ENCODE data around the gene CARMIL3. TPM values are rescaled to one million over a fixed set of nuclear protein-coding genes. Genes with fewer than 3 reads are reported as not detected.

Gene CARMIL3
- total RNA-seq, 2 donors from 2014 or later: 0.08 to 0.62 TPM

DNA sequence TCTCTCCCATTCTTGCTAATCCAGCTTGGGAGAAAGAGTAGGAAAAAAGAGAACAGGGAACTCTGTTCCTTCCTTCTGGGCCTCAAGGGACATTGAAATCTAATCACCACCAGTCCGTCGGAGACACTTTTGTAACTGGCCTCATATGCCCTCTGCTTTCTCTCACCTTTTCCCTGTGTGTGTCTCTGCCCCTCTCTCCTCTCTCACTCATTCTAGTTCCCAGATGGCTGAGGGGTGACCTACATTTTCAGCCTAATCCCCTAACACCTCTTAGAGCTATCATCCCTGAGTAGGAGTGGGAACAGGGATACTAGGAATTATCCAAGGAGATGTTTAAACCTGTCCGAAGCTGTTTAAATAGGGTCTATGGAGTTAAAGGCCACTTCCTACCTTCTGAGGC lies 33.4 kb downstream of the CARMIL3 start:
- ATAC-seq (no peak), DNase-seq (no peak)
- intact Hi-C loops (cut with DNase I): no loop called here

DNA sequence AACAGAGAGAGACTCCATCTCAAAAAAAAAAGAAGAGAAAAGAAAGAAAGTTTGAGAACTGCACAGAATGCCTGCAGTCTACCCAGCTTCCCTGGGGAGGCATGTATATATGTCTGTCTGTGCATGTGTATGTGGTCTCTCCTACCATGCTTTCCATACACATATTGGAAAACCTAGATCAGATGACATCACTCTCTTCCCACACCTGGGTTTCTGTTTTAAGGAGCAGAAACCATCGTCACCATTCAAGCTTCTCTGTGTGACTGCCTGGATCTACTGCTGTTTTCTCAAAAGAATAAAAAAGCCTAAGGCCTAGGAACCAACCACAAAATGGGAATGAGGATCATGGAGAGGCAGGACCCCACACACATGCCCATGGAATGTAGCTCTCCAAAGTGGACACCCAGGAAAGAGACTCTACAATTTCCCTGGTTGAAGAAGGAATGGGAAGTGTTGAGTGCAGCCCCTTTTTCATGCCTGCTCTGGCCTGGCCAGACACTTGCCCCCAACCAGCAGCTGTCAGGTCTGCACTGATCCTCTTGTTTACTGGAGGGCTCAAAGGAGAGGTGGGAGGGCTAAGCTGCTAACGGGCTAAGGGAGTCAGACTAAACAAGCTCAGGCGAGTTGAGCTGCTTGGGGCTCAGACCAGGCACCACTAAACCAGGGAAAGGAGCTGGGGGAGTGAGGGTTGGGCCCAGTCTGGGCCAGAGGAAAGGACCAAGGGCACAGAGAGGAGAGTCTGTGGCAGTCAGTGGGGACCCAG lies 34.6 kb downstream of the CARMIL3 start:
- ATAC-seq (no peak), DNase-seq (no peak)
- intact Hi-C loops (cut with DNase I): no loop called here

DNA sequence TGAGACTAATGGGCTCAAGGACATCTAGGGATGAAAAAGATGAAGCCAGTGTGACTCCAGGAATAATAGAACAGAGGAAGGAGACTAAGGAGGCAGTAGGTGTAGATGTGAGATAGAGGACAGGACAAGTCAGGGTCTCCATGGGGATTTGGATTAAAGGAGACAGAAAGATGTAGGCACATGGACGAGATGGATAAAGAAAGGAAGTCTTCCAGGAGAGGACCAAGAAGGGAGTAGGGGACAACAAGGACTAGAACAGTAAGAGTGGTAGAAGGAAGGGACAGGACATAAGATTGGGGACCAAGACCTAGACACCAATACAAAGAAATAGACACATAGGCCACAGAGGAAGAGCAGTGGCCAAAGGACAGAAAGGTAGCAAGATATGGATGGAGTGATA lies 35.2 kb downstream of the CARMIL3 start:
- no peak for ATAC-seq
- intact Hi-C loops (cut with DNase I): no loop called here

DNA sequence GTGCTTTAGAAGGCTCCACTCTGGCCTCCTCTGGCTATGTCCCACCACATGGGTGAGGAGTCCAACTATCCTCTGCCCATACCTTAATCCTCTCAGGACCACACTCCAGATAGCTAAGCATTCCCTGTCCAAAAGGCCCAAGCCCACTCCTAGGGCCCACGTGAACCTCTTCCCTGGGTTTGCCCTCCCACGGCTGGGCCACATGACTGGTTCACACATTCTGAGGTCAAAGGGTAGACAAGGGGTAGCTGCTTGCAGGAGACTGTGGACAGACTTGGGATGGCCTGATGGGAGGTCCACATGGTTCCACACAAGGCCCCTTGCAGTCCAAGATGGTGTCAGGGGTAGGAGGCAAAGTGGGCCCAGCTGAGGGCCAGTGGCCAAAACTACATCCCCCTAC lies 36.3 kb downstream of the CARMIL3 start:
- DNase-seq: no peak
- intact Hi-C loops (cut with DNase I): no loop called here
- ATAC-seq: no peak

More for the DNA sequence above, 35.2 kb downstream of the CARMIL3 start:
- DNase-seq: no peak

DNA sequence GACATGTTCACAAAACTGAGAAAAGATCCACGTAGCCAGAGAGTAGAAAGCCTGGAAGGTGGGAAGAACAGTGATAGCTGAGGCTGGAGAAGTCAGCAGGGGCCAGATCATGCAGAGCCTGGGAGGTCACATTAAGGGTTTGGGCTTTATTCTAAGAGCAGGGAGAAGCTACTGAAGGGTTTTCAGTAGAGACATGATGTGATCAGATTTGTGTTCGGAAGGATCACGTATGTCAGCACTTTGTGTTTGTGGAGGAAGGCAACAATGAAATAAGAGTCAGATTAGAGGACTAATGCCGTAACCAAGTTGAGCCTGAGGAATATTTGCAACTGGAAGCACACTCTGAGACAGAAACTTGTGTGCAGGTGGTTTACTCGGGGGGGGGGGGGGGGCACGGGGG lies 38.1 kb downstream of the CARMIL3 start:
- DNase-seq (no peak), ATAC-seq (no peak)
- intact Hi-C loops (cut with DNase I): loop anchor here (2.0 to 5.0 kb wide), 3 partner anchors 31 to 75 kb away; no protein-coding TSS in a partner anchor

DNA sequence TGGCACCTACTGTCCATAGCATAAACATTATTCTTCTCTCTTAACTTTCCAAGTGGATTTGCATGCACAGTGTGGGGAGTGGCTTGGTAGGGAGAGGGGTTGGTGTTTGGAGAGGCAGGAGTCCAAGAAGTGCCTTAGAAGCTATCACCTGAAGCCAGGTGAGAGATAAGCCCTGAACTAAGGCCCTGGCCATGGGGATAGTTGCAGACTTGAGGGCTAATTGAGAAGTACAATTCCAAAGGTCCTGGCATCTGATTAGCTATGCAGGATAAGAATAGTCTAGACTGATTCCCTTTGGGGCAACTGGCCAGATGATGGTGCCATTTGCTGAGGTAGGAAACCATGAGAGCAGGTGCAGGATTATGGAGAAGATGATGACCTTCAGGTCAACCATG lies 40.3 kb downstream of the CARMIL3 start:
- intact Hi-C loops (cut with DNase I): loop anchor here in 1 of 2 donors (5.0 kb wide), 1 partner anchor 35 kb away; no protein-coding TSS in a partner anchor
- no peak for DNase-seq
- no peak for ATAC-seq

DNA sequence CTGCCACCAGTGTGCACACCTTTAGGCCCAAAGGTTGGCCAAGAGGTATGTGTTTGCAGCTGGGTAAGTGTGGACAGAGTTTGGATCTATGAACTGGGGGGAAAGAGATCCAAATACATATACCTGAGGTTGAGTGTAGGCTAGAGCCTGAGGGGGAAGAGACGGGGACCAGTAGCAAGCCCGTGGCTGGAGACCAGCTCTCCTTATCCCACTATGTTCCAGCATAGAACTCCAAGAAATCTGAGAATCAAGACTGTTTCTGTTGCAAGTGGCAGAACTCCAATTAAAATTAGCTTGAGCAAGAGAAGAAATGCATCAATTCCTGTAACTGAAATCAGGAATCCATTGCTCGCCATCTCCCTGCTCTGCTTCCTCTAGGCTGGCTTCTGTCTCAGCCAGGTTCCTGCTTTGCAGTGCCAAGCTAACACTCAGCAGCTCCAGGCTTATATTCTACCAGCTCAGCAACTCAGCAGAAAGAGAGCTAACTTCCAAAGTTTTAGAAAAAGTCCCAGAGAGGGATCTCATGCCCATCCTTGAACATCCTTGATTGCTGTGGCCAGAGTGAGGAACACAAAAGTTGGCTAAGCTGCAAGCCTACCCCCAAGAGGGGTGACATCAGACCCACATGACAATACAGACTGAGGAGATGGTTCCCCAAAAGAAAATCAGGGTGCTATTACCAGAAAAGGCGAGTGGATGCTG lies 40.8 kb downstream of the CARMIL3 start:
- no peak for DNase-seq
- no peak for ATAC-seq

DNA sequence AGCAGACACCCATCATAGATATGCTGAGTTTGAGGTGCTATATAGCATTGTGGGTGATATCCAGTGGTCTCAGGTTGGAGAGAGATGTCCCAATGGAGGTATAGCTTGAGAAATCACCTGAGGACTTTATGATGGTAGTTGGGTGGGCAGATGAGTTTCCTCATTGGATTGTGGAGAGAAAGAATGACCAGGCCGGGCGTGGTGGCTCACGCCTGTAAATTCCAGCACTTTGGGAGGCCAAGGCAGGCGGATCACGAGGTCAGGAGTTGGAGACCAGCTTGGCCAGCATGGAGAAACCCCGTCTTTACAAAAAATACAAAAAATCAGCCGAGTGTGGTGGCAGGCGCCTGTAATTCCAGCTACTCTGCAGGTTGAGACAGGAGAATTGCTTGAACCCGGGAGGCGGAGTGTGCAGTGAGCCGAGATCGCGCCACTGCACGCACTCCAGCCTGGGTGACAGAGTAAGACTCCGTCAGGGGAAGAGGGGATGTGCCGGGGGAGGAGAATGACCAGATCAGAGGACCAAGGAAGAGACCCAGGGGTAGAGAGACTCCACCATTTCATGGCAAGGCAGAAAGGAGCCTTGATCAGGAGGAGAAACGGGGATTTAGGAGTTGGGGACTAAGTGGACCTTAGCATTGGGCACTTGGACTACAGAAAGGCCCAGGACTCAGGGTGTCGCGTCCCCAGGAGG lies 41.5 kb downstream of the CARMIL3 start:
- no peak for ATAC-seq
- DNase-seq: no peak
- intact Hi-C loops (cut with DNase I): loop anchor here in 1 of 2 donors (5.0 kb wide), 1 partner anchor 36 kb away; no protein-coding TSS in a partner anchor

More for the DNA sequence above, 40.8 kb downstream of the CARMIL3 start:
- intact Hi-C loops (cut with DNase I): loop anchor here in 1 of 2 donors (5.0 kb wide), 1 partner anchor 35 kb away; no protein-coding TSS in a partner anchor

DNA sequence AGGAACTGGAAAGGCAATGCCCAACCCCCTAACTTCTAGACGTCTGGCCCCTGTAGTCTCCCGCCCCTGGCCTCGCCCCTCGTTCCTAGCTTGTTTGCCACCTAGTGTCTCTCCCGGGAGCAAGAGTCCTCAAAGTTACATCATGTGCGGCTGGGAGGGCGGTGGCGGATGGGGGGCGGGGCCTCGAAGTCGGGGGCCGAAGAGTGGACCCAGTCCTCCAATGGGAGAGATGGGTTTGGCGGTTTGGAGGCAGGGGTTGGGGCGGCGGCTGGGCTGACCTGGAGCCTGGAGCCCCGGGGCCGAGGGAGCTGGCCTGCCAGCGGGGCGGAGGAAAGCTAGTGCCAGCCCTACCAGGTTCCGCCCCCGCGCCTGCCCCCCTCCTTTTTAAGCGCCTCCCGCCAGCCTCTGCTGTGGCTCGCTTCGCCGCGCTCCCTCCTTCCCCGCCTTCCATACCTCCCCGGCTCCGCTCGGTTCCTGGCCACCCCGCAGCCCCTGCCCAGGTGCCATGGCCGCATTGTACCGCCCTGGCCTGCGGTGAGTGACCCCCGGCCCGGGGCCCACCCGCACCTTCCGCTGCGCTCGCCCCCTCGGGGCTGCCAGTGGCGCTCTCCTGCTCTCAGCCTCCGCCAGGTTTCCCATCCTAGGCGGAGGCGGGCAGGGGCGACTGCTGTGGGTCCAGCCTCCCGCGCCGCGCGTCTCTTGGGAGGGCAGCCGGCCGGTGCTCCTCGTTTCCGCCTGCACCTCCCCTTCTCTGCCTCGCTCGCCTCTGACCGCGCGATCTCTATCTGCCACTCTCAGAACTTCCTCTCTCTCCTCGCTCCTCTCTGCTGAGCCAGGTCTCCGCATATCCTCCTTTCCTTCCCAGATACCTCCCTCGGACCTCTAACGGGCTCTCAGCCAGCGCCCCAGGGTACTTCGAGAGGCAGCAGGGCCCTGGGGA lies 42.4 kb downstream of the CARMIL3 start, which contains the start of gene PCK2:
PCK2 (plus strand) TSS at position 411 of the 940 bp plus-strand sequence; CDS start at position 506, 95 bp downstream.
- DNase-seq: peak; percentile 94
- intact Hi-C loops (cut with DNase I): loop anchor here in 1 of 2 donors (5.0 kb wide), 1 partner anchor 37 kb away; no protein-coding TSS in a partner anchor
- ATAC-seq: peak; percentile 88 to 95

DNA sequence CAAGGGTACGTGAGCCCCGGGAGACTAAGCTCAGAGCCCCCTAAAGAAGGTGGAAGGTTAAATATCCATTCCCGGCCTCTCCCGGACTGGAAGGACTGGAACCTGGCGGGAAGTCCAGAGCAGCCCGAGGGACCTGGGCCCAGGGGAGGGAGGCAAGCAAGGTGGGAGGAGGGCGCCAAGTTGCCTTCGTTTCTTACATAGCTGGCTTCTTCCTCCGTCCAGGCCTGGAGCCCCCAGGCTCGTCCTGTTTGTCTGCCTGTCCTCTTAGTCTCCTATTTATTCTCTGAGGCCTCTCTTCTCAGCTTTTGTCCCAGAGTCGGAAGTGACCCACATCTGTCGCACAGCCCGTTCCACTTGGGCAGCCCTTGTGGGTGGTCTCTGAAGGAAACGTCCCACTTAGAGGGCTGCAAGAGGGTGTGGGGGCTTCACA lies 43.0 kb downstream of the CARMIL3 start:
- no peak for ATAC-seq
- intact Hi-C loops (cut with DNase I): loop anchor here in 1 of 2 donors (5.0 kb wide), 1 partner anchor 38 kb away; no protein-coding TSS in a partner anchor
- DNase-seq: no peak

DNA sequence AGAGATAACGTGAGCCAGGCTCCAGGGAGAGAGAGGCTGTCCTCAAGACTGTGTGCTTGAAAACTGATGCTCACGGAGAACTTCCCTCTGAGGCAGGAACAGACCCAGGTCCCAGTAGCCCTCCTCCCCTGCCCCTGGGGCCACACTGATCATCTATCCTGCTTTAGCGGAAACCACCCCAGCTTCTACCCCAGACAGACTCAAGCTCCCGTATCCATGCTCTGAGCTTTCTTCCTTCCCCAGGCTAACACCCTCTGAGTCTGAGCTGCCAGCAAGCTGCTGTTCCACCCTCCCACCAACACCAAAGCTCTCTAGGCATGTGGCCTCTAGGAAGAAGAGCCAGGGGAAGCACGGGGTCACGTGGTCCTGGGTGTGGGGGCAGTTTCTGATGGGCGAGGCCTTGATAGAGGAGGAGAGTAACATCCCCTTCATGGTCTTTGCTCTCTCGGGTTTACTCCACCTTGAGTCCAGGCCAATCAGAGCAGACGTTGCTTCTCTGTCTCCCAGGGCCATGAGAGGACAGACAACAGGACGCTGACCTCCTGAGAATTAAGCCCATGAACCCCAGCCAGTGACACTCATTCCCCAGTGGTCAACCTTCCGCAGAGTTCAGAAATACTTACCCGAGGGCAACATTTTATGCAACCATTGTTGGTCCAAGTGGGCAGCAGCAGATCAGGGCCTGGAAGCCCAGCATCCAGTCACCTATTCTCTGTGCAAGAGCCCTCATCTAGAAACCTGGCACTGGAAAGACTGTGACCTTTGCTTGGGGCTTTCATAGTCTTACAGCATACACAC lies 43.7 kb downstream of the CARMIL3 start:
- DNase-seq: peak; percentile 69
- peak; percentile 7 to 13 for ATAC-seq
- intact Hi-C loops (cut with DNase I): no loop called here

DNA sequence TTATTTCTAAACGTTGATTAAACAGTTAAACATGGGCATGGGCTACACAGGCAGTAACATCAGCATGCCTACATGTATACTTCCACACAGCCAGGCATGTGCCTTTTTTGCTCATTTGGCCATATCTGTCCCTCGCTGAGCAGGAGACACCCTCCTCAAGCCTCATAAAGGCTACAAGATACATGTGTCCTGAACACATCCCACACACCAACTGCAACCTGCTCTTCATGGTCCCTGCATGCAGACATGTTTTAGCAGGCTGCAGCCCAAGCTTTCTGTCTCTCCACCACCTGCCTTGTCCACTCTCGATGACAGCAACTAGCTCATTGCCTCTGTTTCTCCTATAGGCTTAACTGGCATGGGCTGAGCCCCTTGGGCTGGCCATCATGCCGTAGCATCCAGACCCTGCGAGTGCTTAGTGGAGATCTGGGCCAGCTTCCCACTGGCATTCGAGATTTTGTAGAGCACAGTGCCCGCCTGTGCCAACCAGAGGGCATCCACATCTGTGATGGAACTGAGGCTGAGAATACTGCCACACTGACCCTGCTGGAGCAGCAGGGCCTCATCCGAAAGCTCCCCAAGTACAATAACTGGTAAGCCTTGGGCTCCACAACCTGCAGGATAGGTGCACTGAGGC lies 44.9 kb downstream of the CARMIL3 start:
- no peak for DNase-seq
- no peak for ATAC-seq
- intact Hi-C loops (cut with DNase I): no loop called here

DNA sequence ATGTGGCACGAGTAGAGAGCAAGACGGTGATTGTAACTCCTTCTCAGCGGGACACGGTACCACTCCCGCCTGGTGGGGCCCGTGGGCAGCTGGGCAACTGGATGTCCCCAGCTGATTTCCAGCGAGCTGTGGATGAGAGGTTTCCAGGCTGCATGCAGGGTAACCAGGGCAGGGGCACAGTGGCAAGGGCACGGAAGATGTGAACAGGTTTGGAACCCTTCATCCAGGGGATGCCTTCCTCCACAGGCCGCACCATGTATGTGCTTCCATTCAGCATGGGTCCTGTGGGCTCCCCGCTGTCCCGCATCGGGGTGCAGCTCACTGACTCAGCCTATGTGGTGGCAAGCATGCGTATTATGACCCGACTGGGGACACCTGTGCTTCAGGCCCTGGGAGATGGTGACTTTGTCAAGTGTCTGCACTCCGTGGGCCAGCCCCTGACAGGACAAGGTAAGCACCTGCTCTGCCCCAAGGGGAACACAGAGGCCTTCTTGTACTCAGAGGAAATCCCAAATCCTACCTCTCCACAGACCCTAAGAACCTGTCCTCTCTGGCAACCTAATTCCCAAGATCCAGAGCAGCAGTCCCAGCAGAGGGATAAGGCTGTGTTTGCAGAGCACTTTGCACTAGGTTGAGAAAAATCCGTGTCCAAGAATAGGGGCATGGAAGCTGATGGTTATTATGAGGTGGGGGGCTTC lies 46.6 kb downstream of the CARMIL3 start:
- intact Hi-C loops (cut with DNase I): no loop called here
- ATAC-seq (no peak), DNase-seq (no peak)

DNA sequence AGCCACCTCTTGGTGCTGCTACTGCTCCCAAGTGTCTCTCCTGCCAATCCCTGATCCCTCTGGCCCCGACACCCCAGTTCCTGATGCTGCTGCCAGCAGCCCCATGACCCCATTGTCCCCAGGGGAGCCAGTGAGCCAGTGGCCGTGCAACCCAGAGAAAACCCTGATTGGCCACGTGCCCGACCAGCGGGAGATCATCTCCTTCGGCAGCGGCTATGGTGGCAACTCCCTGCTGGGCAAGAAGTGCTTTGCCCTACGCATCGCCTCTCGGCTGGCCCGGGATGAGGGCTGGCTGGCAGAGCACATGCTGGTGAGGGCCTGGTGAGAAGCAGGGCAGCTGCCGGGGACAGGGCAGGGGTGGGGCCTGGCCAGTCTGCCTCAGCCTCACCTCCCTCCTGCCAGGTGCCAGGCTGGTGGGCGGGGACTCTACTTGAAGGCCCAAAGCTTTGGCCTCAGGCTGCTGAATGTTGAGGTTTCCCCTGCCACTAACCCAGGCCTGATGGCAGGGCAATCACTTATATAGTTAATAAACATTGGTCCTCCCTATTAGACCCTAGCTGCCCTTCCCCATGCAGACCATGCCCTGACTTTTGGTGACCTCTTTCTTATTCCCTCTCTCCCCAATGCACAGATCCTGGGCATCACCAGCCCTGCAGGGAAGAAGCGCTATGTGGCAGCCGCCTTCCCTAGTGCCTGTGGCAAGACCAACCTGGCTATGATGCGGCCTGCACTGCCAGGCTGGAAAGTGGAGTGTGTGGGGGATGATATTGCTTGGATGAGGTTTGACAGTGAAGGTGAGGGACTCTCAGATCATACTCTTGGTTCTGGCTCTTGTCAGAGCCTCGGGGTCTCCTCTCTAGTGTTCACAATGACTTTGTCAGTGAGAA lies 47.4 kb downstream of the CARMIL3 start:
- DNase-seq: no peak
- intact Hi-C loops (cut with DNase I): no loop called here
- ATAC-seq: no peak

DNA sequence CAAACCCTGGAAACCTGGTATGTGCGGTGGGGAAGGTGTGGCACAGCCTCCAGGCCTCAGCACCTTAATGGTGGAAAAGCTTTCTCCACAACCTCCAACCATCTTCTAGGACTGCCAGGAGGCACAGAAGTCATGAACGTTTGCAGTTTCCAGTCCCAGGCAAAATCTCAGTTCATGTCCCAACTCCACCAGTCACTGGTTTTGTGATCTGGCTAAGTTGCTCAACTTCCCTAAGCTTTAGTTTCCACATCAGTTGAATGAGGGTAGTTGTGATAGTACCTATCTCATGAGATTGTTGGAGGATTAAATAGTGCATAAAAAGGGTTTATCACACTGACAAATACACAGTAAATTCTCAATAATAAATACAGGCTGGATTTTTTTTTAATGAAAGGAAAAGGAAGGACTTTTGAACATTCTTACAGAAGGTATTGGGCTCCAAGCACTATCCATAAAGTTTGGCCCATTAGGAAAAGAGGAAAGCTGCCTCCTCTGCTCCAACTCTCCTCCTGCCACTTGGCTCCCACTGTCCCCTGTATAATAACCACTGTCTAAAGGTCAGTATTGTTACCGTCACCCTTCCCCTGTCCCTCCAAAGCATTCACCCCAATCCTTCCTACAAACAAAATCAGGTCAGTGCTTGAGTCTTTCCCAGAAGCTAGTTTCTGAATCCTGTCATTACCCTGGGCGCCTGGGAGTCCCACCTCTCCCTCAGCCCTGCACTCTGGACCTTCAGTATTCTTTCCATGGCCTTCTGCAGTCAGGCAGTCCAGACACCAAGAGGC lies 48.6 kb downstream of the CARMIL3 start:
- intact Hi-C loops (cut with DNase I): no loop called here
- DNase-seq: no peak
- no peak for ATAC-seq
